ENCODE results near the gene ZDHHC11. TPM values are rescaled to one million over a fixed set of nuclear protein-coding genes. Genes with fewer than 3 reads are reported as not detected.

Gene ZDHHC11
- total RNA-seq, 1 experiment from 2014 or later = 17.0 TPM

DNA sequence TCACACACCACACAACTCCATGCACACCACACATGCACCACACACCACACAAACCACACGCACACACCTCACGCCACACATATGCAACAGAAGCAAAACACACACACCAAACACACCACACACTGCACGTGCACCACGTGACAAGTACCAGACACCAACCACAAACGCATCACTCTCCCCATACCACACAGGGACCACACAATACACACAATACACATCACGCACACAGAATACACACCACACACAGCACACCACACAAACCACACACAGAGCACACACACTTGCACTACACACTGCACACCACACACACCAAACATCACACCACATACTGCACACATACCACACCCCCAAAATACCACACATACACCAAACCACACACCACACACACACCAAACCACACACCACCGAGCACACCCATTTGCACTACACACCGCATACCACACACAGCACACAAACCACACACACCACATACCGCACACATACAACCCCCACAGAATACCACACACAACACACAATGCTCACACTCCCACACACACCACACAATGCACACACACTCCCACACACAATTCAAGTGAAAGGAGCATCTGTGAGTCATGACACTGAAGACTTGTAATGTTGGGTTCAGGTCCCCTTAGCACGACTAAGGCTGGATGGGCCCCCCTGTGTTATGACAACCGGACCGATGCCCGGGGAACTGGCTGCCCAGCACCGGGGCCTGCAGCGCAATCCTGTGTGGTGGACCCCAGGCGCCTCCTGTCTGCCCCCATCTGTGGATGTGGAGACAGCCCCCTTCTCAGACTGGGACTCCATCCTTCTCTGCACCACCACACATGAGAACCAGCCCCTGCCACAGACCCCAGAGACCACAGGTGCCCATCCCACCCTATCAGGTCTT lies 6.0 kb upstream of the ZDHHC11 start:
- Histone ChIP-seq H3K36me3 (ENCODE audit: control insufficient read depth in 1 of 2, insufficient read depth in 2 of 2, low read length in 2 of 2) (no peaks in the 10 kb centered on the region), H3K9me2 (ENCODE audit: insufficient read depth) (no peaks in the 10 kb centered on the region), H3K27ac (ENCODE audit: low read depth, low read length) (no peak overlapping the region), H3K9me3 (ENCODE audit: control insufficient read depth in 1 of 2, insufficient read depth in 1 of 2, low read depth in 1 of 2, low read length in 2 of 2) (no peaks in the 10 kb centered on the region), H3K27me3 (ENCODE audit: insufficient read depth, low read length) (no peaks in the 10 kb centered on the region), H3K4me2 (ENCODE audit: low read length) (no peak overlapping the region), H4K20me1 (ENCODE audit: insufficient read depth) (no peaks in the 10 kb centered on the region), H3K4me3 (replicated peaks in 1 of 2; ENCODE audit: low read depth in 1 of 2, low read length in 2 of 2) (no peak overlapping the region), H2AFZ (ENCODE audit: low read depth, low read length, poor library complexity, severe bottlenecking) (no peak overlapping the region), H3K9ac (ENCODE audit: low read length) (no peak overlapping the region), H3K79me2 (ENCODE audit: insufficient read depth, low read length) (no peaks in the 10 kb centered on the region), H3K4me1 (ENCODE audit: control insufficient read depth in 1 of 2, insufficient read depth in 2 of 2, low read length in 2 of 2) (no peaks in the 10 kb centered on the region)
- TF ChIP-seq MAX (IDR thresholded peaks at IDR 0.05) (no peak), SP1 (IDR thresholded peaks at IDR 0.05; ENCODE audit: low read depth) (no peak), SIN3A (IDR thresholded peaks at IDR 0.05; ENCODE audit: low read depth) (no peak), CEBPB (IDR thresholded peaks at IDR 0.05; ENCODE audit: low read depth) (no peak), YY1 (IDR thresholded peaks at IDR 0.05; ENCODE audit: extremely low read depth, insufficient replicate concordance, low read depth, low read length) (no peak), EGR1 (IDR thresholded peaks at IDR 0.05; ENCODE audit: low read depth) (no peak), SRF (IDR thresholded peaks at IDR 0.05; ENCODE audit: low read depth) (no peak), POLR2A (IDR thresholded peaks at IDR 0.05; ENCODE audit: borderline replicate concordance, extremely low read depth, insufficient read depth, insufficient read length) (no peak), ZFX (IDR thresholded peaks at IDR 0.05) (no peak), FOSL1 (IDR thresholded peaks at IDR 0.05; ENCODE audit: low read depth) (no peak)
- TF ChIP-seq, protein P1, sequence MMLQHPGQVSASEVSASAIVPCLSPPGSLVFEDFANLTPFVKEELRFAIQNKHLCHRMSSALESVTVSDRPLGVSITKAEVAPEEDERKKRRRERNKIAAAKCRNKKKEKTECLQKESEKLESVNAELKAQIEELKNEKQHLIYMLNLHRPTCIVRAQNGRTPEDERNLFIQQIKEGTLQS (IDR thresholded peaks at IDR 0.05) = no peak
- TF ChIP-seq, protein P2, sequence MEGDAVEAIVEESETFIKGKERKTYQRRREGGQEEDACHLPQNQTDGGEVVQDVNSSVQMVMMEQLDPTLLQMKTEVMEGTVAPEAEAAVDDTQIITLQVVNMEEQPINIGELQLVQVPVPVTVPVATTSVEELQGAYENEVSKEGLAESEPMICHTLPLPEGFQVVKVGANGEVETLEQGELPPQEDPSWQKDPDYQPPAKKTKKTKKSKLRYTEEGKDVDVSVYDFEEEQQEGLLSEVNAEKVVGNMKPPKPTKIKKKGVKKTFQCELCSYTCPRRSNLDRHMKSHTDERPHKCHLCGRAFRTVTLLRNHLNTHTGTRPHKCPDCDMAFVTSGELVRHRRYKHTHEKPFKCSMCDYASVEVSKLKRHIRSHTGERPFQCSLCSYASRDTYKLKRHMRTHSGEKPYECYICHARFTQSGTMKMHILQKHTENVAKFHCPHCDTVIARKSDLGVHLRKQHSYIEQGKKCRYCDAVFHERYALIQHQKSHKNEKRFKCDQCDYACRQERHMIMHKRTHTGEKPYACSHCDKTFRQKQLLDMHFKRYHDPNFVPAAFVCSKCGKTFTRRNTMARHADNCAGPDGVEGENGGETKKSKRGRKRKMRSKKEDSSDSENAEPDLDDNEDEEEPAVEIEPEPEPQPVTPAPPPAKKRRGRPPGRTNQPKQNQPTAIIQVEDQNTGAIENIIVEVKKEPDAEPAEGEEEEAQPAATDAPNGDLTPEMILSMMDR (IDR thresholded peaks at IDR 0.05 in 2 of 3, conservative IDR thresholded peaks at IDR 0.05 in 1 of 3; ENCODE audit: borderline replicate concordance in 1 of 3, insufficient read depth in 1 of 3, low read depth in 2 of 3, low read length in 2 of 3) = no peak
- ChIA-PET RAD21 (ENCODE audit: low non-redundant PET in 1 of 2, low total read pairs in 2 of 2, uncharacterized antibody in 2 of 2, unreplicated experiment in 2 of 2) (no interaction called here), POLR2A (no interaction called here), CTCF (no interaction called here)
- no peak for ATAC-seq
- no TSS peak for BruUV-seq (replicated peaks)
- DNase-seq (ENCODE audit: low read depth, low spot score) = no peak
- intact Hi-C loops (cut with micrococcal nuclease) = no loop called here
